Heart right ventricle (tissue), 16 donors: Measurements from ENCODE around the gene SCN4A. TPM values are rescaled to one million over a fixed set of nuclear protein-coding genes. Genes with fewer than 3 reads are reported as not detected.
"Not testable (repeated sequence)": the region's sequence is repeated elsewhere in the genome, so short reads cannot be mapped to it uniquely, and the experiment has no call there.

ENCODE experiments used
- ATAC-seq, 8 donors: fragments of 200-7000 bp; cut with Tn5 transposase; one replicate each; pipeline ENCODE4 v1.9.1; 2020; ENCODE audit warnings: mild to moderate bottlenecking in 8 of 8, moderate library complexity in 8 of 8, moderate number of reproducible peaks in 1 of 8
- DNase-seq, 2 donors: peaks; one replicate each; pipeline ENCODE4 v3.0.0-alpha.2; 2020
- H3K27ac ChIP-seq, 10 donors: fragments of 200-600 bp; sonication (generic) in 2 of 10; one replicate each; pipeline versions ENCODE4 v1.5.0 to v1.8.0; 2020 to 2022; ENCODE audit warnings: mild to moderate bottlenecking in 3 of 10
- H3K27me3 ChIP-seq, 7 donors: fragments of 200-600 bp; one replicate each; pipeline ENCODE4 v1.8.0; 2021 to 2022; ENCODE audit warnings: mild to moderate bottlenecking in 2 of 7
- H3K36me3 ChIP-seq, 9 donors: fragments of 200-600 bp; sonication (generic) in 1 of 9; one replicate each; pipeline versions ENCODE4 v1.5.0 to v1.8.0; 2020 to 2022; ENCODE audit warnings: mild to moderate bottlenecking in 2 of 9
- H3K4me1 ChIP-seq, 9 donors: fragments of 200-600 bp; sonication (generic) in 1 of 9; one replicate each; pipeline versions ENCODE4 v1.5.0 to v1.8.0; 2020 to 2022; ENCODE audit warnings: mild to moderate bottlenecking in 4 of 9
- H3K4me3 ChIP-seq, 10 donors: fragments of 200-600 bp; sonication (generic) in 2 of 10; one replicate each; pipeline versions ENCODE4 v1.5.0 to v1.8.0; 2020 to 2022; ENCODE audit warnings: mild to moderate bottlenecking in 7 of 10, moderate library complexity in 2 of 10
- H3K9me3 ChIP-seq, 11 donors: fragments of 200-600 bp in 10 of 11; sonication (generic) in 2 of 11; one replicate each; pipeline versions ENCODE4 v1.5.0 to v1.8.0; 2013 to 2022; ENCODE audit warnings: mild to moderate bottlenecking in 2 of 11, control low read depth in 1 of 11, moderate library complexity in 1 of 11
- CTCF ChIP-seq, 9 donors: fragments of 200-600 bp; sonication (generic) in 2 of 9; IDR thresholded peaks; one replicate each; pipeline versions ENCODE4 v1.5.0 to v1.8.0; 2021 to 2022; ENCODE audit warnings: antibody characterized with exemption in 9 of 9, mild to moderate bottlenecking in 5 of 9, moderate library complexity in 1 of 9
- WGBS, 2 donors: extraction: QIAGEN DNeasy Blood & Tissue Kit; methylation state at CpG; one replicate each; pipeline ENCODE4 v1.1.7; 2013; ENCODE audit warnings: inconsistent platforms in 1 of 2; 5-methylcytosine and 5-hydroxymethylcytosine counted together
- intact Hi-C, 10 donors: fragments of 100-400 bp; cut with DNase I; formaldehyde crosslinking; loops; one replicate each; pipeline versions ENCODE4 v1.11.1 to v1.14.2; 2022
- polyA plus RNA-seq, 2 donors: library from polyadenylated mRNA; stranded (reverse); fragments of 200-250 nt; gene quantifications; one replicate each; pipeline ENCODE4 v1.2.3, GENCODE V29; 2013
- total RNA-seq, 10 donors: library from RNA; stranded (reverse); fragmentation: NEBNext Ultra II Directional in 3 of 10; extraction: Animal tissue kit (Norgen Biotek cat#: 25700) in 3 of 10; gene quantifications; one replicate each; pipeline versions ENCODE4 v1.2.1 to v1.2.4, GENCODE V29; 2021 to 2023
- donor health status: Arrhythmogenic right ventricular cardiomyopathy.
- donor health status: ischemic (EF 13 %, LVEDD 7.1; RV severe dilation, severe dysfunction).
- donor health status: healthy with polysubstance abuse.
- donor health status: DM: no; HTN: yes; CAD: no.
- donor health status: DM: no; HTN: no; CAD: no.
- donor health status: ischemic (EF 25% LVEDD 6.9; RV normal size, moderate dysfunction).
- donor health status: ischemic (EF 25% LVEDD 5.7; RV mildly dilated, moderate dysfunction).
- donor health status: healthy.
- donor health status: DM: yes; HTN: yes; CAD: no.
- donor health status: Ischemic cardiomyopathy.
- donor health status: ischemic (EF 35%, LVEDD 5.7; RV mildly dilated, moderate dysfunction).
- donor health status: nonischemic (EF 11% LVEDD 7.7; RV severe dilation, severe dysfunction).
- donor health status: DM: yes; HTN: yes; CAD: no.
- donor health status: PGD.
- donor health status: ischemic (EF 29% LVEDD 5.4; RV normal size, mild dysfunction).
- donor health status: nonischemic (EF 23%, LVEDD 6.1; RV moderate dilation, normal function).

SCN4A gene
- total and polyA plus RNA-seq, 12 donors, result 0.19 to 2.9 (median 0.53) TPM

GRCh38 chr17:63892316-63893037 is 80.2 kb downstream of the SCN4A start:
- intact Hi-C loops, ATAC-seq, H3K4me1 ChIP-seq, H3K27me3 ChIP-seq, DNase-seq, H3K36me3 ChIP-seq, H3K4me3 ChIP-seq, H3K27ac ChIP-seq, H3K9me3 ChIP-seq: not testable (repeated sequence)
- 52 to 59% methylated on average over 10 to 11 of the region's 11 CpGs for WGBS, 2 donors
- peak in 2 of 9 donors; percentile 11 to 21 for TF ChIP-seq CTCF (IDR thresholded peaks at IDR 0.05)

GRCh38 chr17:63889026-63889848 is 83.5 kb downstream of the SCN4A start:
- DNase-seq, H3K4me3 ChIP-seq, H3K4me1 ChIP-seq, H3K27me3 ChIP-seq, H3K27ac ChIP-seq, intact Hi-C loops, H3K9me3 ChIP-seq, H3K36me3 ChIP-seq: not testable (repeated sequence)
- peak in 5 of 8 donors; percentile 64 to 77 (median 74) for ATAC-seq
- peak in 8 of 9 donors; percentile 4 to 56 (median 47) for TF ChIP-seq CTCF (IDR thresholded peaks at IDR 0.05)
- 33 to 36% methylated on average over 13 of the region's 13 CpGs for WGBS, 2 donors

Other genes starting within 250 kb of the SCN4A start
- 10 to 100 TPM; 12.2 to 19.0 (median 17.7) TPM for gene STRADA, start 231.1 kb downstream of the SCN4A start, total RNA-seq
- gene STRADA, start 231.1 kb downstream of the SCN4A start, polyA plus RNA-seq, result 10 to 100 TPM; 15.7 to 30.0 TPM
- 100 to 1,000 TPM in 3 of 10 donors, 10 to 100 TPM in 7; 76.7 to 153 (median 90.6) TPM for gene CCDC47, start 199.3 kb downstream of the SCN4A start, total RNA-seq
- 10 to 100 TPM; 32.0 to 86.7 TPM for gene CCDC47, start 199.3 kb downstream of the SCN4A start, polyA plus RNA-seq
- 10 to 100 TPM; 54.8 to 69.9 (median 65.0) TPM for gene DDX42, start 198.7 kb downstream of the SCN4A start, total RNA-seq
- 10 to 100 TPM; 27.7 to 56.4 TPM for gene DDX42, start 198.7 kb downstream of the SCN4A start, polyA plus RNA-seq
- 100 to 1,000 TPM in 9 of 10 donors, 10 to 100 TPM in 1; 92.9 to 153 (median 119) TPM for gene PSMC5, start 145.5 kb downstream of the SCN4A start, total RNA-seq
- 100 to 1,000 TPM; 161 to 228 TPM for gene PSMC5, start 145.5 kb downstream of the SCN4A start, polyA plus RNA-seq
- gene FTSJ3, start 145.3 kb downstream of the SCN4A start, total RNA-seq, result 10 to 100 TPM; 17.5 to 43.0 (median 28.4) TPM
- 10 to 100 TPM; 14.0 to 29.9 TPM for gene FTSJ3, start 145.3 kb downstream of the SCN4A start, polyA plus RNA-seq
- 10 to 100 TPM; 11.6 to 35.7 (median 17.3) TPM for gene SMARCD2, start 130.2 kb downstream of the SCN4A start, total RNA-seq
- 10 to 100 TPM; 23.6 to 31.3 TPM for gene SMARCD2, start 130.2 kb downstream of the SCN4A start, polyA plus RNA-seq
- gene CSH2, start 99.2 kb downstream of the SCN4A start, total RNA-seq, result not detected
- gene CSH2, start 99.2 kb downstream of the SCN4A start, polyA plus RNA-seq, result not detected
- gene GH2, start 91.0 kb downstream of the SCN4A start, total RNA-seq, result not detected
- gene GH2, start 91.0 kb downstream of the SCN4A start, polyA plus RNA-seq, result not detected
- not detected for gene CSH1, start 76.3 kb downstream of the SCN4A start, total RNA-seq
- not detected for gene CSH1, start 76.3 kb downstream of the SCN4A start, polyA plus RNA-seq
- not detected for gene CSHL1, start 61.7 kb downstream of the SCN4A start, total RNA-seq
- gene CSHL1, start 61.7 kb downstream of the SCN4A start, polyA plus RNA-seq, result not detected
- gene GH1, start 54.1 kb downstream of the SCN4A start, total RNA-seq, result not detected
- gene GH1, start 54.1 kb downstream of the SCN4A start, polyA plus RNA-seq, result not detected
- gene CD79B, start 40.6 kb downstream of the SCN4A start, total RNA-seq, result 1 to 10 TPM; 2.2 to 7.8 (median 3.4) TPM
- 10 to 100 TPM in 1 of 2 donors, 1 to 10 TPM in 1; 5.8 to 11.6 TPM for gene CD79B, start 40.6 kb downstream of the SCN4A start, polyA plus RNA-seq
- under 1 TPM in 6 of 10 donors, not detected in 4; 0.21 to 0.44 (median 0.29) TPM for gene PRR29, start 25.4 kb upstream of the SCN4A start, total RNA-seq
- under 1 TPM; 0.29 to 0.66 TPM for gene PRR29, start 25.4 kb upstream of the SCN4A start, polyA plus RNA-seq
- gene ICAM2, start 47.7 kb upstream of the SCN4A start, total RNA-seq, result 10 to 100 TPM; 25.2 to 70.2 (median 32.4) TPM
- 100 to 1,000 TPM in 1 of 2 donors, 10 to 100 TPM in 1; 83.9 to 117 TPM for gene ICAM2, start 47.7 kb upstream of the SCN4A start, polyA plus RNA-seq
- 10 to 100 TPM in 3 of 10 donors, 1 to 10 TPM in 7; 5.0 to 16.6 (median 7.6) TPM for gene ERN1, start 157.2 kb upstream of the SCN4A start, total RNA-seq
- 1 to 10 TPM; 2.2 to 2.9 TPM for gene ERN1, start 157.2 kb upstream of the SCN4A start, polyA plus RNA-seq